Neural progenitor cell (in vitro differentiated cells): ENCODE measurements around the gene GANC. TPM values are rescaled to one million over a fixed set of nuclear protein-coding genes. Genes with fewer than 3 reads are reported as not detected.

Experiments used
- DNase-seq: peaks from one replicate; pipeline ENCODE4 v3.0.0-alpha.2; 2016; ENCODE audit warnings: low spot score
- H2AFZ ChIP-seq: fragments of 200-600 bp; sonication (generic); replicated peaks from 2 replicates; pipeline ENCODE4 v1.6.1; 2016; ENCODE audit warnings: antibody characterized with exemption
- H3F3A ChIP-seq: fragments of 200-600 bp; sonication (generic); 2 replicates; pipeline ENCODE4 v1.6.1; 2016; ENCODE audit warnings: antibody characterized with exemption, low read depth
- H3K27ac ChIP-seq: fragments of 200-600 bp; sonication (generic); 2 replicates; pipeline ENCODE4 v1.5.1; 2016; ENCODE audit warnings: mild to moderate bottlenecking
- H3K27me3 ChIP-seq: fragments of 200-600 bp; sonication (generic); 2 replicates; pipeline ENCODE4 v1.6.1; 2016; ENCODE audit warnings: mild to moderate bottlenecking, moderate library complexity
- H3K36me3 ChIP-seq: fragments of 200-600 bp; sonication (generic); 2 replicates; pipeline ENCODE4 v1.5.1; 2016
- H3K4me1 ChIP-seq: fragments of 200-600 bp; sonication (generic); 2 replicates; pipeline ENCODE4 v1.6.1; 2016; ENCODE audit warnings: mixed run types
- H3K4me2 ChIP-seq: fragments of 200-600 bp; sonication (generic); 2 replicates; pipeline ENCODE4 v1.6.1; 2016
- H3K4me3 ChIP-seq: fragments of 200-600 bp; sonication (generic); 2 replicates; pipeline ENCODE4 v1.5.1; 2016
- H3K79me2 ChIP-seq: fragments of 200-600 bp; sonication (generic); 2 replicates; pipeline ENCODE4 v1.6.1; 2016; ENCODE audit warnings: low read depth
- H3K9ac ChIP-seq: fragments of 200-600 bp; sonication (generic); 2 replicates; pipeline ENCODE4 v1.6.1; 2016
- H3K9me3 ChIP-seq: fragments of 200-600 bp; sonication (generic); 2 replicates; pipeline ENCODE4 v1.5.1; 2016; ENCODE audit warnings: low read depth
- H4K20me1 ChIP-seq: fragments of 200-600 bp; sonication (generic); 2 replicates; pipeline ENCODE4 v1.6.1; 2016; ENCODE audit warnings: low read depth
- H3K27ac Mint-ChIP-seq: 3 replicates; pipeline ENCODE4 v1.8.0; 2021; ENCODE audit warnings: mixed read lengths
- H3K27me3 Mint-ChIP-seq: 2 replicates; pipeline ENCODE4 v1.8.0; 2022; ENCODE audit warnings: low read depth, mild to moderate bottlenecking, inconsistent platforms, moderate library complexity, mixed read lengths; ENCODE audit not compliant: insufficient read depth
- H3K36me3 Mint-ChIP-seq: 3 replicates; pipeline ENCODE4 v1.8.0; 2021; ENCODE audit warnings: mixed read lengths
- H3K4me1 Mint-ChIP-seq: 3 replicates; pipeline ENCODE4 v1.8.0; 2021; ENCODE audit warnings: mixed read lengths
- H3K4me3 Mint-ChIP-seq: 3 replicates; pipeline ENCODE4 v1.8.0; 2021; ENCODE audit warnings: mild to moderate bottlenecking, moderate library complexity, mixed read lengths
- H3K9me3 Mint-ChIP-seq: 3 replicates; pipeline ENCODE4 v1.8.0; 2020; ENCODE audit warnings: mixed read lengths
- CTCF ChIP-seq: fragments of 200-600 bp; sonication (generic); IDR thresholded peaks from 2 replicates; pipeline ENCODE4 v1.5.1; 2017; ENCODE audit warnings: antibody characterized with exemption, mild to moderate bottlenecking
- EZH2 ChIP-seq: fragments of 200-600 bp; sonication (generic); IDR thresholded peaks from 2 replicates; pipeline ENCODE4 v1.6.1; 2017; ENCODE audit warnings: antibody characterized with exemption, mild to moderate bottlenecking, moderate library complexity
- EZH2phosphoT487 ChIP-seq: fragments of 200-600 bp; sonication (generic); IDR thresholded peaks from 2 replicates; pipeline ENCODE4 v1.6.1; 2017; ENCODE audit warnings: antibody characterized with exemption
- total RNA-seq: library from RNA; depleted of rRNA; stranded (reverse); fragments of >200 nt; gene quantifications from 2 replicates; pipeline ENCODE4 v1.2.3, GENCODE V29; 2015; ENCODE audit warnings: low replicate concordance

The GANC gene
- total RNA-seq, 1 donor from 2014 or later = 22.7 TPM

GRCh38 chr15:42231088-42231487 is 41.9 kb upstream of the GANC start:
- DNase-seq = no peak
- Histone ChIP-seq H3K27me3 (no peaks in the 10 kb centered on the region), H3K9ac (no peak overlapping the region), H2AFZ (no peak overlapping the region), H3F3A (no peaks in the 10 kb centered on the region), H3K79me2 (no peaks in the 10 kb centered on the region), H3K4me2 (no peak overlapping the region), H3K4me3 (no peak overlapping the region), H3K27ac (no peak overlapping the region), H3K4me1 (no peaks in the 10 kb centered on the region), H3K9me3 (no peaks in the 10 kb centered on the region), H4K20me1 (peaks cover 4% of the 10 kb centered on the region), H3K36me3 (no peaks in the 10 kb centered on the region)
- H3K27me3 Mint-ChIP-seq = no peaks in the 10 kb centered on the region
- TF ChIP-seq CTCF (no peak), EZH2 (no peak), EZH2phosphoT487 (no peak)
- H3K4me3 Mint-ChIP-seq = no peak overlapping the region
- no peaks in the 10 kb centered on the region for H3K4me1 Mint-ChIP-seq
- no peak overlapping the region for H3K27ac Mint-ChIP-seq
- peaks cover 19% of the 10 kb centered on the region for H3K36me3 Mint-ChIP-seq
- no peaks in the 10 kb centered on the region for H3K9me3 Mint-ChIP-seq

- no peaks in the 10 kb centered on the region for H3F3A ChIP-seq
- Mint-ChIP-seq H3K27ac (no peak overlapping the region), H3K9me3 (no peaks in the 10 kb centered on the region), H3K27me3 (no peaks in the 10 kb centered on the region), H3K4me3 (no peak overlapping the region), H3K36me3 (peaks cover 16% of the 10 kb centered on the region), H3K4me1 (no peaks in the 10 kb centered on the region)
- H3K9ac ChIP-seq = no peak overlapping the region
- no peaks in the 10 kb centered on the region for H3K9me3 ChIP-seq
- H4K20me1 ChIP-seq = peaks cover 4% of the 10 kb centered on the region
- no peaks in the 10 kb centered on the region for H3K79me2 ChIP-seq
- peaks cover 4% of the 10 kb centered on the region for H3K36me3 ChIP-seq
- no peak overlapping the region for H3K27ac ChIP-seq
- H3K4me2 ChIP-seq = no peak overlapping the region
- no peaks in the 10 kb centered on the region for H3K4me1 ChIP-seq
- H2AFZ ChIP-seq = no peak overlapping the region
- no peaks in the 10 kb centered on the region for H3K27me3 ChIP-seq
- no peak overlapping the region for H3K4me3 ChIP-seq
- no peak for DNase-seq
- TF ChIP-seq CTCF (no peak), EZH2phosphoT487 (no peak), EZH2 (no peak)
Measured at GRCh38 chr15:42232606-42233005, 40.4 kb upstream of the GANC start.

GRCh38 chr15:42233107-42233506 is 39.9 kb upstream of the GANC start:
- no peak for DNase-seq
- Histone ChIP-seq H3K4me2 (no peak overlapping the region), H3K79me2 (no peaks in the 10 kb centered on the region), H3F3A (no peaks in the 10 kb centered on the region), H3K4me3 (no peak overlapping the region), H3K27ac (no peak overlapping the region), H3K36me3 (peaks cover 4% of the 10 kb centered on the region), H2AFZ (no peak overlapping the region), H4K20me1 (peaks cover 4% of the 10 kb centered on the region), H3K27me3 (no peaks in the 10 kb centered on the region), H3K4me1 (no peaks in the 10 kb centered on the region), H3K9me3 (no peaks in the 10 kb centered on the region), H3K9ac (no peak overlapping the region)
- no peak overlapping the region for H3K4me3 Mint-ChIP-seq
- no peak for TF ChIP-seq CTCF
- TF ChIP-seq EZH2phosphoT487 = no peak
- TF ChIP-seq EZH2 = no peak
- H3K9me3 Mint-ChIP-seq = no peaks in the 10 kb centered on the region
- no peaks in the 10 kb centered on the region for H3K4me1 Mint-ChIP-seq
- H3K27me3 Mint-ChIP-seq = no peaks in the 10 kb centered on the region
- H3K27ac Mint-ChIP-seq = no peak overlapping the region
- H3K36me3 Mint-ChIP-seq = peaks cover 15% of the 10 kb centered on the region
